NB4 (cell line): ENCODE data around the gene MBNL1.

Experiments
- CTCF ChIP-seq: IDR thresholded peaks from one replicate; pipeline ENCODE4 v1.5.1; 2012; ENCODE audit warnings: low read depth, low read length
- MYC ChIP-seq: IDR thresholded peaks from 2 replicates; pipeline ENCODE4 v1.6.1; 2011; ENCODE audit warnings: low read depth, low read length
- POLR2A ChIP-seq: IDR thresholded peaks from 2 replicates; pipeline ENCODE4 v1.6.1; 2011; ENCODE audit warnings: mild to moderate bottlenecking; ENCODE audit not compliant: insufficient read length; ENCODE audit errors: extremely low read depth
- TF ChIP-seq, protein P1 (sequence below): IDR thresholded peaks from 2 replicates; pipeline ENCODE4 v1.6.1; 2011; ENCODE audit warnings: low read depth, low read length

DNA sequence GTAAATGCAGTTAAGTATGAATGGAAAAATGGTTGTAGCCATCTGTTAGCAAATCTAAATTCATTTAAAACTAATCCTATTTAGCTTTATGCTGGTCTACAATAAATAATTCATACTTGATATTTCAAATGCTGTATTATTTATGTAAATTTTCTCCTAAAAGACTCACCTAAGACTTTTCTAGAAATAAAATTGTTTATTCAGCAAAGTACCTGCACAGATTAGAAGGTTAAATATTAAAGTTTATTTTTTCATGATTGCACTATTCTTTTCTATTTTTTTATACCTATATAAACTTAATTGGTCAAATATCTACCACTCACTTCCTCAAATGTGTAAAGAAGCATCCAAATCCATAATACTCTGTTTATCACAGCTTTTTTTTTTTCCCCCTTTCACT, 45.2 kb downstream of the MBNL1 start:
- TF ChIP-seq CTCF = no peak
- TF ChIP-seq POLR2A = no peak
- TF ChIP-seq, protein P1, sequence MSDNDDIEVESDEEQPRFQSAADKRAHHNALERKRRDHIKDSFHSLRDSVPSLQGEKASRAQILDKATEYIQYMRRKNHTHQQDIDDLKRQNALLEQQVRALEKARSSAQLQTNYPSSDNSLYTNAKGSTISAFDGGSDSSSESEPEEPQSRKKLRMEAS = no peak
- TF ChIP-seq MYC = no peak
